HEK293 (cell line): ENCODE results near the gene EEF2K.

Experiments
- AEBP2 ChIP-seq: fragments of 450-650 bp; formaldehyde crosslinking; IDR thresholded peaks from 2 replicates; pipeline ENCODE4 v1.5.1; 2016; ENCODE audit warnings: missing biosample characterization, missing genetic modification characterization, borderline replicate concordance
- BCL11B ChIP-seq: fragments of 450-650 bp; formaldehyde crosslinking; IDR thresholded peaks from 2 replicates; pipeline ENCODE4 v1.5.1; 2016; ENCODE audit warnings: low read depth, missing biosample characterization, missing genetic modification characterization
- GLI4 ChIP-seq: fragments of 450-650 bp; formaldehyde crosslinking; IDR thresholded peaks from 2 replicates; pipeline ENCODE4 v1.5.1; 2016; ENCODE audit warnings: missing biosample characterization, missing genetic modification characterization
- KLF1 ChIP-seq: fragments of 450-650 bp; formaldehyde crosslinking; IDR thresholded peaks from 2 replicates; pipeline ENCODE4 v1.5.1; 2016; ENCODE audit warnings: missing biosample characterization, missing genetic modification characterization
- KLF16 ChIP-seq: fragments of 450-650 bp; formaldehyde crosslinking; IDR thresholded peaks from 2 replicates; pipeline ENCODE4 v1.5.1; 2017; ENCODE audit warnings: missing biosample characterization, missing genetic modification characterization
- SALL2 ChIP-seq: fragments of 450-650 bp; formaldehyde crosslinking; IDR thresholded peaks from 2 replicates; pipeline ENCODE4 v1.5.0; 2017; ENCODE audit warnings: missing biosample characterization, mild to moderate bottlenecking, missing genetic modification characterization, borderline replicate concordance
- SETDB1 ChIP-seq: IDR thresholded peaks from one replicate; pipeline ENCODE4 v1.6.1; 2017; ENCODE audit warnings: mild to moderate bottlenecking, low read length, moderate library complexity, mixed read lengths; ENCODE audit not compliant: insufficient read length
- YY1 ChIP-seq: fragments of 450-650 bp; formaldehyde crosslinking; IDR thresholded peaks from 2 replicates; pipeline ENCODE4 v1.5.1; 2018; ENCODE audit warnings: missing biosample characterization, missing genetic modification characterization
- ZBTB17 ChIP-seq: fragments of 450-650 bp; formaldehyde crosslinking; IDR thresholded peaks from 2 replicates; pipeline ENCODE4 v1.5.1; 2016; ENCODE audit warnings: missing biosample characterization, missing genetic modification characterization
- ZBTB21 ChIP-seq: fragments of 450-650 bp; formaldehyde crosslinking; IDR thresholded peaks from 2 replicates; pipeline ENCODE4 v1.5.1; 2017; ENCODE audit warnings: missing biosample characterization, missing genetic modification characterization
- ZBTB6 ChIP-seq: fragments of 450-650 bp; formaldehyde crosslinking; IDR thresholded peaks from 2 replicates; pipeline ENCODE4 v1.5.1; 2017; ENCODE audit warnings: missing biosample characterization, missing genetic modification characterization
- ZFHX2 ChIP-seq: fragments of 450-650 bp; formaldehyde crosslinking; conservative IDR thresholded peaks from 2 replicates; pipeline ENCODE4 v1.5.1; 2016; ENCODE audit warnings: missing biosample characterization, missing genetic modification characterization
- ZNF10 ChIP-seq: fragments of 450-650 bp; formaldehyde crosslinking; IDR thresholded peaks from 2 replicates; pipeline ENCODE4 v1.5.1; 2017; ENCODE audit warnings: missing biosample characterization, missing genetic modification characterization
- ZNF157 ChIP-seq: fragments of 450-650 bp; formaldehyde crosslinking; IDR thresholded peaks from 2 replicates; pipeline ENCODE4 v1.5.1; 2016; ENCODE audit warnings: missing biosample characterization, missing genetic modification characterization
- ZNF16 ChIP-seq: fragments of 450-650 bp; formaldehyde crosslinking; IDR thresholded peaks from 2 replicates; pipeline ENCODE4 v1.5.1; 2016; ENCODE audit warnings: low read depth, missing biosample characterization, missing genetic modification characterization
- ZNF2 ChIP-seq: fragments of 450-650 bp; formaldehyde crosslinking; IDR thresholded peaks from 2 replicates; pipeline ENCODE4 v1.5.1; 2016; ENCODE audit warnings: missing biosample characterization, missing genetic modification characterization
- ZNF280D ChIP-seq: fragments of 450-650 bp; formaldehyde crosslinking; IDR thresholded peaks from 2 replicates; pipeline ENCODE4 v1.5.1; 2016; ENCODE audit warnings: missing biosample characterization, missing genetic modification characterization
- ZNF292 ChIP-seq: fragments of 450-650 bp; formaldehyde crosslinking; IDR thresholded peaks from 2 replicates; pipeline ENCODE4 v1.5.1; 2016; ENCODE audit warnings: low read depth, missing biosample characterization, missing genetic modification characterization, borderline replicate concordance
- ZNF302 ChIP-seq: fragments of 450-650 bp; formaldehyde crosslinking; IDR thresholded peaks from 2 replicates; pipeline ENCODE4 v1.5.1; 2016; ENCODE audit warnings: missing biosample characterization, missing genetic modification characterization, low read depth
- ZNF416 ChIP-seq: fragments of 450-650 bp; formaldehyde crosslinking; IDR thresholded peaks from 2 replicates; pipeline ENCODE4 v1.5.1; 2016; ENCODE audit warnings: missing biosample characterization, missing genetic modification characterization
- ZNF510 ChIP-seq: fragments of 450-650 bp; formaldehyde crosslinking; IDR thresholded peaks from 2 replicates; pipeline ENCODE4 v1.5.1; 2018; ENCODE audit warnings: mild to moderate bottlenecking, missing genetic modification characterization, missing biosample characterization; ENCODE audit not compliant: insufficient replicate concordance
- ZNF530 ChIP-seq: fragments of 450-650 bp; formaldehyde crosslinking; IDR thresholded peaks from 2 replicates; pipeline ENCODE4 v1.5.1; 2016; ENCODE audit warnings: low read depth, missing biosample characterization, missing genetic modification characterization
- ZNF555 ChIP-seq: fragments of 450-650 bp; formaldehyde crosslinking; conservative IDR thresholded peaks from 2 replicates; pipeline ENCODE4 v1.5.1; 2017; ENCODE audit warnings: missing biosample characterization, mild to moderate bottlenecking, missing genetic modification characterization, inconsistent platforms
- ZNF558 ChIP-seq: fragments of 450-650 bp; formaldehyde crosslinking; IDR thresholded peaks from 2 replicates; pipeline ENCODE4 v1.5.1; 2016; ENCODE audit warnings: missing biosample characterization, missing genetic modification characterization
- ZNF629 ChIP-seq: fragments of 450-650 bp; formaldehyde crosslinking; IDR thresholded peaks from 2 replicates; pipeline ENCODE4 v1.5.1; 2017; ENCODE audit warnings: missing biosample characterization, missing genetic modification characterization
- ZNF654 ChIP-seq: fragments of 450-650 bp; formaldehyde crosslinking; IDR thresholded peaks from 2 replicates; pipeline ENCODE4 v1.5.1; 2016; ENCODE audit warnings: low read depth, missing biosample characterization, missing genetic modification characterization
- ZNF776 ChIP-seq: fragments of 450-650 bp; formaldehyde crosslinking; IDR thresholded peaks from 2 replicates; pipeline ENCODE4 v1.5.0; 2017; ENCODE audit warnings: missing biosample characterization, missing genetic modification characterization, borderline replicate concordance
- ZSCAN18 ChIP-seq: fragments of 450-650 bp; formaldehyde crosslinking; IDR thresholded peaks from 2 replicates; pipeline ENCODE4 v1.5.1; 2016; ENCODE audit warnings: missing biosample characterization, missing genetic modification characterization
- TF ChIP-seq, protein P1 (sequence below): fragments of 450-650 bp; IDR thresholded peaks from 2 replicates; pipeline ENCODE4 v1.5.1; 2018; ENCODE audit warnings: missing biosample characterization, missing genetic modification characterization
- TF ChIP-seq, protein P2 (sequence below): fragments of 450-650 bp; formaldehyde crosslinking; IDR thresholded peaks from 2 replicates; pipeline ENCODE4 v1.5.1; 2016; ENCODE audit warnings: missing biosample characterization, missing genetic modification characterization

Gene EEF2K

GRCh38 chr16:22206842-22207714, 1.0 kb downstream of the EEF2K start (continued):
- TF ChIP-seq ZNF10 (tag by site-specific recombination), result no peak
- no peak for TF ChIP-seq AEBP2
- TF ChIP-seq ZNF530 (tag by site-specific recombination), result no peak
- TF ChIP-seq ZSCAN18 (tag by site-specific recombination), result no peak
- no peak for TF ChIP-seq ZNF555 (tag by site-specific recombination)
- peak; percentile 8; the same call in 1 of the 2 replicates for TF ChIP-seq KLF16 (tag by site-specific recombination)
- TF ChIP-seq KLF1, result 0 out of 2 replicates have a peak, but pooled peaks have one; percentile 14
- no peak for TF ChIP-seq ZNF510 (tag by site-specific recombination)
- TF ChIP-seq ZNF776 (tag by site-specific recombination), result no peak
- no peak for TF ChIP-seq ZNF157 (tag by site-specific recombination)
- TF ChIP-seq GLI4 (tag by site-specific recombination), result no peak
- no peak for TF ChIP-seq ZNF280D
- no peak for TF ChIP-seq ZNF416 (tag by site-specific recombination)
- TF ChIP-seq ZBTB21 (tag by site-specific recombination), result no peak
- no peak for TF ChIP-seq ZBTB6 (tag by site-specific recombination)
- no peak for TF ChIP-seq ZNF16
- TF ChIP-seq YY1 (tag by site-specific recombination), result no peak
- no peak for TF ChIP-seq ZNF302 (tag by site-specific recombination)
- no peak for TF ChIP-seq SETDB1
- TF ChIP-seq ZFHX2 (tag by site-specific recombination), result 0 out of 2 replicates have a peak, but pooled peaks have one; percentile 37
- TF ChIP-seq ZNF558 (tag by site-specific recombination), result no peak
- no peak for TF ChIP-seq ZNF654 (tag by site-specific recombination)
- TF ChIP-seq ZNF292, result no peak
- no peak for TF ChIP-seq ZNF2 (tag by site-specific recombination)
- TF ChIP-seq, protein P1, sequence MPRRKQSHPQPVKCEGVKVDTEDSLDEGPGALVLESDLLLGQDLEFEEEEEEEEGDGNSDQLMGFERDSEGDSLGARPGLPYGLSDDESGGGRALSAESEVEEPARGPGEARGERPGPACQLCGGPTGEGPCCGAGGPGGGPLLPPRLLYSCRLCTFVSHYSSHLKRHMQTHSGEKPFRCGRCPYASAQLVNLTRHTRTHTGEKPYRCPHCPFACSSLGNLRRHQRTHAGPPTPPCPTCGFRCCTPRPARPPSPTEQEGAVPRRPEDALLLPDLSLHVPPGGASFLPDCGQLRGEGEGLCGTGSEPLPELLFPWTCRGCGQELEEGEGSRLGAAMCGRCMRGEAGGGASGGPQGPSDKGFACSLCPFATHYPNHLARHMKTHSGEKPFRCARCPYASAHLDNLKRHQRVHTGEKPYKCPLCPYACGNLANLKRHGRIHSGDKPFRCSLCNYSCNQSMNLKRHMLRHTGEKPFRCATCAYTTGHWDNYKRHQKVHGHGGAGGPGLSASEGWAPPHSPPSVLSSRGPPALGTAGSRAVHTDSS (tag by site-specific recombination), result no peak
- TF ChIP-seq, protein P2, sequence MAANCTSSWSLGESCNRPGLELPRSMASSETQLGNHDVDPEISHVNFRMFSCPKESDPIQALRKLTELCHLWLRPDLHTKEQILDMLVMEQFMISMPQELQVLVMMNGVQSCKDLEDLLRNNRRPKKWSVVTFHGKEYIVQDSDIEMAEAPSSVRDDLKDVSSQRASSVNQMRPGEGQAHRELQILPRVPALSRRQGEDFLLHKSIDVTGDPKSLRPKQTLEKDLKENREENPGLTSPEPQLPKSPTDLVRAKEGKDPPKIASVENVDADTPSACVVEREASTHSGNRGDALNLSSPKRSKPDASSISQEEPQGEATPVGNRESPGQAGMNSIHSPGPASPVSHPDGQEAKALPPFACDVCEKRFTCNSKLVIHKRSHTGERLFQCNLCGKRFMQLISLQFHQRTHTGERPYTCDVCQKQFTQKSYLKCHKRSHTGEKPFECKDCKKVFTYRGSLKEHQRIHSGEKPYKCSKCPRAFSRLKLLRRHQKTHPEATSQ (tag by site-specific recombination), result no peak
- no peak for TF ChIP-seq ZNF629 (tag by site-specific recombination)
- TF ChIP-seq SALL2 (tag by site-specific recombination), result no peak
- no peak for TF ChIP-seq BCL11B
- TF ChIP-seq ZBTB17 (tag by site-specific recombination), result no peak
